HG02759 (cell line): ENCODE measurements around the gene SLC35A2.
A peak's percentile ranks its signal among the peaks of the same experiment; 100 is the strongest.

Source experiments
- ATAC-seq: cut with Tn5 transposase; IDR thresholded peaks from one replicate; pipeline ENCODE4 v1.9.1; 2021; ENCODE audit warnings: mild to moderate bottlenecking, moderate library complexity; ENCODE audit not compliant: unreplicated experiment

Gene SLC35A2

GRCh38 chrX:48911412-48912182 is at the start of gene SLC35A2:
Gene SLC35A2, minus strand, starts transcription at chrX:48911646. Its CDS starts 10 bp downstream, at chrX:48911636.
- ATAC-seq = peak; percentile 83

GRCh38 chrX:48960291-48960690 is 48.8 kb upstream of the SLC35A2 start:
- ATAC-seq = no peak

- no peak for ATAC-seq
Measured at GRCh38 chrX:48958635-48959094, 47.2 kb upstream of the SLC35A2 start.

GRCh38 chrX:48957827-48958634 is 46.6 kb upstream of the SLC35A2 start:
- ATAC-seq = peak; percentile 87

- peak; percentile 51 for ATAC-seq
Measured at GRCh38 chrX:48957477-48957826, 46.0 kb upstream of the SLC35A2 start, which contains the start of gene OTUD5. Gene OTUD5, minus strand, starts transcription at chrX:48957607. Its CDS starts 37 bp downstream, at chrX:48957570.

- peak; percentile 0 for ATAC-seq
Measured at GRCh38 chrX:48956728-48957414, 45.4 kb upstream of the SLC35A2 start.

- no peak for ATAC-seq
Measured at GRCh38 chrX:48948589-48948988, 37.1 kb upstream of the SLC35A2 start.

- no peak for ATAC-seq
Measured at GRCh38 chrX:48945517-48946348, 34.3 kb upstream of the SLC35A2 start.

- ATAC-seq = no peak
Measured at GRCh38 chrX:48942895-48943294, 31.4 kb upstream of the SLC35A2 start.

- no peak for ATAC-seq
Measured at GRCh38 chrX:48940404-48940955, 29.0 kb upstream of the SLC35A2 start.

GRCh38 chrX:48939524-48940228 is 28.2 kb upstream of the SLC35A2 start:
- ATAC-seq = no peak

- peak; percentile 55 for ATAC-seq
Measured at GRCh38 chrX:48938721-48939425, 27.4 kb upstream of the SLC35A2 start.

GRCh38 chrX:48937054-48937907 is 25.8 kb upstream of the SLC35A2 start:
- ATAC-seq = peak; percentile 61

- no peak for ATAC-seq
Measured at GRCh38 chrX:48936429-48937053, 25.1 kb upstream of the SLC35A2 start.

- no peak for ATAC-seq
Measured at GRCh38 chrX:48935301-48935670, 23.8 kb upstream of the SLC35A2 start.

- no peak for ATAC-seq
Measured at GRCh38 chrX:48934581-48935300, 23.3 kb upstream of the SLC35A2 start.

GRCh38 chrX:48933757-48934156 is 22.3 kb upstream of the SLC35A2 start:
- no peak for ATAC-seq
